Esophagus squamous epithelium (tissue), 5 donors: ENCODE results near the gene SUCLA2. TPM values are rescaled to one million over a fixed set of nuclear protein-coding genes. Genes with fewer than 3 reads are reported as not detected.

Experiments
- DNase-seq: peaks from one replicate; lab custom pipeline; 2025; lab: John Stamatoyannopoulos, UW
- H3K27ac ChIP-seq, 4 donors: fragments of 200-600 bp; sonication (generic); one replicate each; pipeline ENCODE4 v1.5.1; 2016 to 2019; ENCODE audit warnings: mild to moderate bottlenecking in 1 of 4
- H3K27me3 ChIP-seq, 4 donors: fragments of 200-600 bp; sonication (generic); 1 replicate in 3 of 4; 2 replicates in 1 of 4; pipeline versions ENCODE4 v1.5.1 to v1.6.0; 2017 to 2021; ENCODE audit warnings: antibody characterized with exemption in 1 of 4
- H3K36me3 ChIP-seq, 3 donors: fragments of 200-600 bp; sonication (generic); one replicate each; pipeline ENCODE4 v1.5.1; 2016 to 2019
- H3K4me1 ChIP-seq, 3 donors: fragments of 200-600 bp; sonication (generic); one replicate each; pipeline ENCODE4 v1.5.1; 2017 to 2019
- H3K4me3 ChIP-seq, 4 donors: fragments of 200-600 bp; sonication (generic); 1 replicate in 3 of 4; 2 replicates in 1 of 4; pipeline ENCODE4 v1.5.1; 2016 to 2019; ENCODE audit warnings: mild to moderate bottlenecking in 2 of 4, moderate library complexity in 1 of 4
- H3K9me3 ChIP-seq, 3 donors: fragments of 200-600 bp; sonication (generic); one replicate each; pipeline ENCODE4 v1.5.1; 2016 to 2019
- POLR2A ChIP-seq, 4 donors: fragments of 450-650 bp; IDR thresholded peaks; one replicate each; pipeline ENCODE4 v1.6.1; 2017; ENCODE audit warnings: antibody characterized with exemption in 4 of 4, mild to moderate bottlenecking in 4 of 4, moderate library complexity in 3 of 4
- WGBS, 2 donors: methylation state at CpG; one replicate each; pipeline ENCODE4 v1.1.5; 2018; 5-methylcytosine and 5-hydroxymethylcytosine counted together
- intact Hi-C: fragments of 100-400 bp; cut with DNase I; formaldehyde crosslinking; loops from one replicate; pipeline ENCODE4 v1.15.0; 2022
- total RNA-seq, 4 donors: library from RNA; depleted of rRNA; stranded (reverse); fragments of >200 nt; gene quantifications; one replicate each; pipeline ENCODE4 v1.1.0, GENCODE V29; 2016
- TF ChIP-seq, protein P1 (sequence below), 6 experiments: fragments of 450-650 bp in 4 of 6; fragments of 200-600 bp in 2 of 6; sonication (generic) in 2 of 6; IDR thresholded peaks; one replicate each; pipeline ENCODE4 v1.5.1; 2016 to 2019; ENCODE audit warnings: antibody characterized with exemption in 6 of 6, mild to moderate bottlenecking in 4 of 6, moderate library complexity in 4 of 6
- donor health status: DM: yes; HTN: yes; CAD: no.

Gene SUCLA2
- total RNA-seq, 4 donors from 2014 or later, result 22.7 to 56.6 (median 47.4) TPM

DNA sequence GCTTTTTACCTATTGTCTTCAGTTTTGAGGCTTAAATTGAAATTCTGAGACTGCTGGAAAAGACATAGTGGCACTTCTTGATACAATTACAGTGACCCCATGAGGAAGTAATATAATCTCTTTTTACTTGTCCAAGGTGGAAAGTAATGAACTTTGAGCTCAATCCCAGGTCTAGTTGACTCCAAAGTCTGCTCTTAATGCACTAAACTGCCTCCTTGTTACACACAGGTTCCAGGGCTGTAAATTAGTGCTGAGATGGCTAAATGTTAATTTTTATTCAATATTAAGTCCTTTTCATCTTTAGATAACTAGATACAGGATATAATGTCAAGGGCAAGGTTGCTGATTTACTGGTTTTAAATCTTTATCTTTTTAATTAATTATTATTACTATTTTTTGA is 39.0 kb upstream of the SUCLA2 start:
- Histone ChIP-seq H3K4me1 (peaks cover 0 to 36% (median 14%) of the 10 kb centered on the region in 3 donors), H3K27me3 (no peaks in the 10 kb centered on the region), H3K4me3 (no peak overlapping the region), H3K9me3 (no peaks in the 10 kb centered on the region), H3K36me3 (peaks cover 0 to 19% (median 0%) of the 10 kb centered on the region in 3 donors), H3K27ac (no peak overlapping the region)
- TF ChIP-seq, protein P1, sequence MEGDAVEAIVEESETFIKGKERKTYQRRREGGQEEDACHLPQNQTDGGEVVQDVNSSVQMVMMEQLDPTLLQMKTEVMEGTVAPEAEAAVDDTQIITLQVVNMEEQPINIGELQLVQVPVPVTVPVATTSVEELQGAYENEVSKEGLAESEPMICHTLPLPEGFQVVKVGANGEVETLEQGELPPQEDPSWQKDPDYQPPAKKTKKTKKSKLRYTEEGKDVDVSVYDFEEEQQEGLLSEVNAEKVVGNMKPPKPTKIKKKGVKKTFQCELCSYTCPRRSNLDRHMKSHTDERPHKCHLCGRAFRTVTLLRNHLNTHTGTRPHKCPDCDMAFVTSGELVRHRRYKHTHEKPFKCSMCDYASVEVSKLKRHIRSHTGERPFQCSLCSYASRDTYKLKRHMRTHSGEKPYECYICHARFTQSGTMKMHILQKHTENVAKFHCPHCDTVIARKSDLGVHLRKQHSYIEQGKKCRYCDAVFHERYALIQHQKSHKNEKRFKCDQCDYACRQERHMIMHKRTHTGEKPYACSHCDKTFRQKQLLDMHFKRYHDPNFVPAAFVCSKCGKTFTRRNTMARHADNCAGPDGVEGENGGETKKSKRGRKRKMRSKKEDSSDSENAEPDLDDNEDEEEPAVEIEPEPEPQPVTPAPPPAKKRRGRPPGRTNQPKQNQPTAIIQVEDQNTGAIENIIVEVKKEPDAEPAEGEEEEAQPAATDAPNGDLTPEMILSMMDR (IDR thresholded peaks at IDR 0.05), result no peak
- TF ChIP-seq POLR2A (IDR thresholded peaks at IDR 0.05), result no peak
- intact Hi-C loops, result no loop called here
- DNase-seq, result no peak

DNA sequence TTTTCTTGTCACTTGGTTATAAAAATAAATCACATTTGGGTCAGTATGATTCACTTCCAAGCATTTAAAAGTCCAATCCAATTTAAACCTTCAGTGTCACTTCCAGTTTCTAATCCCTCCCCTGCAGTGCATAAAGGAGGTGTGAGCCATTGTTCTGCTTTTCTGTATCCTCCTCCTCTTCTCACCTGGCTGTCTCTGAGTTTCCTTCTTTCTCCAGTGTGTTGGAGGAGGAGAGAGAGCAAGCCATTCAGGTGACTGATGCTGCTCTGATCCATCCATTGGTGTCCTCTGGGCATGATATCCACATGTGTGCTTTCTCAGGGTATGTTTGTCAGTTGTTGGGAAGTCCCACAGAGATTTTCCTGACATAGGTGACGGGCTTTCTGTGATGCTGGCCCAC is 37.7 kb upstream of the SUCLA2 start:
- DNase-seq, result no peak
- H3K36me3 ChIP-seq, result peaks cover 0 to 22% (median 0%) of the 10 kb centered on the region in 3 donors
- no peaks in the 10 kb centered on the region for H3K27me3 ChIP-seq
- intact Hi-C loops, result no loop called here
- WGBS, 2 donors, result 100% methylated on average over 1 of the region's 1 CpG
- no peaks in the 10 kb centered on the region for H3K9me3 ChIP-seq
- H3K4me1 ChIP-seq, result peaks cover 0 to 36% (median 14%) of the 10 kb centered on the region in 3 donors
- H3K4me3 ChIP-seq, result peak overlapping the region in 1 of 4 donors; percentile 84
- H3K27ac ChIP-seq, result peak overlapping the region in 2 of 4 donors; percentile 95 to 98
- TF ChIP-seq, protein P1 (IDR thresholded peaks at IDR 0.05), result no peak
- TF ChIP-seq POLR2A (IDR thresholded peaks at IDR 0.05), result no peak

- Histone ChIP-seq H3K4me3 (peak within 1 kb of the TSS; percentile 61 to 84 (median 67)), H3K9me3 (no peaks in the 10 kb centered on the region), H3K4me1 (peaks cover 0 to 36% (median 14%) of the 10 kb centered on the region in 3 donors), H3K27ac (peak within 1 kb of the TSS; percentile 95 to 98 (median 96)), H3K27me3 (no peaks in the 10 kb centered on the region), H3K36me3 (peaks cover 0 to 22% (median 0%) of the 10 kb centered on the region in 3 donors)
- TF ChIP-seq, protein P1 (IDR thresholded peaks at IDR 0.05), result peak; percentile 94 to 99 (median 97)
- peak in 2 of 4 donors; percentile 86 to 90 for TF ChIP-seq POLR2A (IDR thresholded peaks at IDR 0.05)
- 0% methylated on average over 15 to 21 of the region's 82 CpGs for WGBS, 2 donors
- intact Hi-C loops, result no loop called here
- DNase-seq, result peak; percentile 75
Measured at GRCh38 chr13:48037346-48038173, 36.5 kb upstream of the SUCLA2 start, which contains the start of gene NUDT15. NUDT15 (plus strand) TSS chr13:48037726; CDS start chr13:48037747, 21 bp downstream.

GRCh38 chr13:48029859-48030258 is 28.8 kb upstream of the SUCLA2 start:
- Histone ChIP-seq H3K27me3 (no peaks in the 10 kb centered on the region), H3K27ac (no peak overlapping the region), H3K4me1 (peaks cover 0 to 9% (median 0%) of the 10 kb centered on the region in 3 donors), H3K36me3 (peaks cover 0 to 26% (median 0%) of the 10 kb centered on the region in 3 donors), H3K4me3 (no peak overlapping the region), H3K9me3 (peaks cover 0 to 14% (median 0%) of the 10 kb centered on the region in 3 donors)
- intact Hi-C loops, result no loop called here
- 84 to 86% methylated on average over 2 of the region's 2 CpGs for WGBS, 2 donors
- DNase-seq, result no peak
- TF ChIP-seq, protein P1 (IDR thresholded peaks at IDR 0.05), result no peak
- no peak for TF ChIP-seq POLR2A (IDR thresholded peaks at IDR 0.05)

GRCh38 chr13:48028066-48028465 is 27.0 kb upstream of the SUCLA2 start:
- intact Hi-C loops, result no loop called here
- no peak for DNase-seq

More at GRCh38 chr13:48028066-48028465, 27.0 kb upstream of the SUCLA2 start:
- TF ChIP-seq, protein P1 (IDR thresholded peaks at IDR 0.05), result no peak
- no peak for TF ChIP-seq POLR2A (IDR thresholded peaks at IDR 0.05)
- Histone ChIP-seq H3K27me3 (no peaks in the 10 kb centered on the region), H3K27ac (peak overlapping the region in 1 of 4 donors; percentile 9), H3K9me3 (peaks cover 0 to 14% (median 0%) of the 10 kb centered on the region in 3 donors), H3K36me3 (peaks cover 0 to 23% (median 0%) of the 10 kb centered on the region in 3 donors), H3K4me1 (peaks cover 0 to 9% (median 0%) of the 10 kb centered on the region in 3 donors), H3K4me3 (no peak overlapping the region)
